ENCODE data around the gene IL17C.

IL17C gene

DNA sequence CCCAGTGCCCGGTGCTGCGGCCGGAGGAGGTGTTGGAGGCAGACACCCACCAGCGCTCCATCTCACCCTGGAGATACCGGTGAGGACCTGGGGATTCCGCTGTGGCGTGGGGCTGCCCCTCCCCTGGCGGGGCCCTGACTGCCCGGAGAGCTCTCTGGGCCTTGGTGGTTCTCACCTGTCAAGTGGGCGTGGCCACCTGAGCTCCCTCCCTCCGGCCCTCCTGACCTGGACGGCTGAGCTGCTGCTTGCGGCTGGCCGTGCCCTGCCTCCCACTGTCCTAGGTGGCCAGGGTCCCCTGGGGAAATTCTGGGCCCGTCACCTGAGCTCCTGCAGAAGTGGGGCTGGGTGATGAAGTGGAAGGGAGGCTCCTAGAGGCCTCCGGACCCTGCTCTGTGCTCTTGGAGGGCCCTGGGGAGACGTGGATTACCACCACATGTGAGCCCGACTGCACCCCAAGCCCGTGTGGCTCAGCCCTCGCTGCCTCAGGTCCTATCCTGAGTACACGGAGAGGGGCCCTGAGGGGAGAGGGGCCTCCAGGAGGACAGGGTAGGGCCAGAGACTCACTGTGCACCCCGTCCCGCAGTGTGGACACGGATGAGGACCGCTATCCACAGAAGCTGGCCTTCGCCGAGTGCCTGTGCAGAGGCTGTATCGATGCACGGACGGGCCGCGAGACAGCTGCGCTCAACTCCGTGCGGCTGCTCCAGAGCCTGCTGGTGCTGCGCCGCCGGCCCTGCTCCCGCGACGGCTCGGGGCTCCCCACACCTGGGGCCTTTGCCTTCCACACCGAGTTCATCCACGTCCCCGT is 1.1 kb downstream of the IL17C start:
- no peak overlapping the region for H3K4me3 ChIP-seq (ENCODE audit: low read depth, low read length)
- ChIA-PET CTCF (interaction anchor here (0.7 kb wide), 1 partner anchor 9 kb away, joined by 3 read pairs; no protein-coding TSS in a partner anchor), POLR2A (no interaction called here)
- TF ChIP-seq, protein P1, sequence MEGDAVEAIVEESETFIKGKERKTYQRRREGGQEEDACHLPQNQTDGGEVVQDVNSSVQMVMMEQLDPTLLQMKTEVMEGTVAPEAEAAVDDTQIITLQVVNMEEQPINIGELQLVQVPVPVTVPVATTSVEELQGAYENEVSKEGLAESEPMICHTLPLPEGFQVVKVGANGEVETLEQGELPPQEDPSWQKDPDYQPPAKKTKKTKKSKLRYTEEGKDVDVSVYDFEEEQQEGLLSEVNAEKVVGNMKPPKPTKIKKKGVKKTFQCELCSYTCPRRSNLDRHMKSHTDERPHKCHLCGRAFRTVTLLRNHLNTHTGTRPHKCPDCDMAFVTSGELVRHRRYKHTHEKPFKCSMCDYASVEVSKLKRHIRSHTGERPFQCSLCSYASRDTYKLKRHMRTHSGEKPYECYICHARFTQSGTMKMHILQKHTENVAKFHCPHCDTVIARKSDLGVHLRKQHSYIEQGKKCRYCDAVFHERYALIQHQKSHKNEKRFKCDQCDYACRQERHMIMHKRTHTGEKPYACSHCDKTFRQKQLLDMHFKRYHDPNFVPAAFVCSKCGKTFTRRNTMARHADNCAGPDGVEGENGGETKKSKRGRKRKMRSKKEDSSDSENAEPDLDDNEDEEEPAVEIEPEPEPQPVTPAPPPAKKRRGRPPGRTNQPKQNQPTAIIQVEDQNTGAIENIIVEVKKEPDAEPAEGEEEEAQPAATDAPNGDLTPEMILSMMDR (IDR thresholded peaks at IDR 0.05; ENCODE audit: insufficient read depth, low read length, missing control alignments), result no peak
- no peak for DNase-seq (ENCODE audit: low read depth, low spot score)

DNA sequence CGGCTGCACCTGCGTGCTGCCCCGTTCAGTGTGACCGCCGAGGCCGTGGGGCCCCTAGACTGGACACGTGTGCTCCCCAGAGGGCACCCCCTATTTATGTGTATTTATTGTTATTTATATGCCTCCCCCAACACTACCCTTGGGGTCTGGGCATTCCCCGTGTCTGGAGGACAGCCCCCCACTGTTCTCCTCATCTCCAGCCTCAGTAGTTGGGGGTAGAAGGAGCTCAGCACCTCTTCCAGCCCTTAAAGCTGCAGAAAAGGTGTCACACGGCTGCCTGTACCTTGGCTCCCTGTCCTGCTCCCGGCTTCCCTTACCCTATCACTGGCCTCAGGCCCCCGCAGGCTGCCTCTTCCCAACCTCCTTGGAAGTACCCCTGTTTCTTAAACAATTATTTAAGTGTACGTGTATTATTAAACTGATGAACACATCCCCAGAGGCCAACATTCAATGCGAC is 1.7 kb downstream of the IL17C start:
- CTCF ChIA-PET, result no interaction called here
- no peak for DNase-seq (ENCODE audit: low read depth, low spot score)
- POLR2A ChIA-PET, result no interaction called here
- TF ChIP-seq, protein P1 (IDR thresholded peaks at IDR 0.05; ENCODE audit: insufficient read depth, low read length, missing control alignments), result no peak
- H3K4me3 ChIP-seq (ENCODE audit: low read depth, low read length), result no peak overlapping the region

DNA sequence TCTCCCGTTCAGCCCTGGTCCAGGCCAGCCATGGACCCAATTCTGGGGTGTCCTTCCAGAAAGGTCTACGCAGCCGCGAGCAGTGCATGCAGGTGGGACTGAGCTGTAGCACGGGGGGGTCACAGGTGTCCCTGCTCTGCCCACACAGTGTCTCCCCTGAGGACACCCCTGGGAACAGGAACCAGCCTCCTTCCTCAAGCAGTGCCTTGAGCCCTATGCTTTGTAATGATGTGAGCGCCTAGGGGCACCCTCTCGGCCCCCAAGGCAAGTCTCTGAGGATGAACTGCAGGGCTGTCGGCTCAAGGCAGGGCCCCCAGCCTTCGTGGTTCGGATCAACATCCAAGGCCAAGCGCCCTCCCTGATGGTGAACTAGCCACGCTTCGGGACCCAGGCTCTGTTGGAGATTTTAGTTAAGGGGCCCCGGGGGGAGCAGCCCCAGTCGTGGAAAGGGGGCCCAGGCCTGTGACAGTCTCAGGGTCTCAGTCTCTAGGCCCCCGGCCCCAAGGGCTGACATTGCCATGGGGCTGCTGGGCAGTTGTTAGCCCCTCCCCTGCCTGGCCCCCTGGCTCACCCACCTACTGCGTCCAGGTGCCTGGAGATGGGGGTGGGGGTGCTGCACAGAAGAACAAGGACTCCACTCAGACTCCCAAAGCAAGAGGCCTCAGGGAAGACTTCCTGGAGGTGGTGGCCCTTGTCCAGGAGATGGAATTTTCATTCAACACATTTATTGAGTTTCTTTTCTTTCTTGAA is 2.3 kb downstream of the IL17C start:
- CTCF ChIA-PET, result no interaction called here
- DNase-seq (ENCODE audit: low read depth, low spot score), result no peak
- H3K4me3 ChIP-seq (ENCODE audit: low read depth, low read length), result no peak overlapping the region
- POLR2A ChIA-PET, result no interaction called here
- TF ChIP-seq, protein P1 (IDR thresholded peaks at IDR 0.05; ENCODE audit: insufficient read depth, low read length, missing control alignments), result no peak

DNA sequence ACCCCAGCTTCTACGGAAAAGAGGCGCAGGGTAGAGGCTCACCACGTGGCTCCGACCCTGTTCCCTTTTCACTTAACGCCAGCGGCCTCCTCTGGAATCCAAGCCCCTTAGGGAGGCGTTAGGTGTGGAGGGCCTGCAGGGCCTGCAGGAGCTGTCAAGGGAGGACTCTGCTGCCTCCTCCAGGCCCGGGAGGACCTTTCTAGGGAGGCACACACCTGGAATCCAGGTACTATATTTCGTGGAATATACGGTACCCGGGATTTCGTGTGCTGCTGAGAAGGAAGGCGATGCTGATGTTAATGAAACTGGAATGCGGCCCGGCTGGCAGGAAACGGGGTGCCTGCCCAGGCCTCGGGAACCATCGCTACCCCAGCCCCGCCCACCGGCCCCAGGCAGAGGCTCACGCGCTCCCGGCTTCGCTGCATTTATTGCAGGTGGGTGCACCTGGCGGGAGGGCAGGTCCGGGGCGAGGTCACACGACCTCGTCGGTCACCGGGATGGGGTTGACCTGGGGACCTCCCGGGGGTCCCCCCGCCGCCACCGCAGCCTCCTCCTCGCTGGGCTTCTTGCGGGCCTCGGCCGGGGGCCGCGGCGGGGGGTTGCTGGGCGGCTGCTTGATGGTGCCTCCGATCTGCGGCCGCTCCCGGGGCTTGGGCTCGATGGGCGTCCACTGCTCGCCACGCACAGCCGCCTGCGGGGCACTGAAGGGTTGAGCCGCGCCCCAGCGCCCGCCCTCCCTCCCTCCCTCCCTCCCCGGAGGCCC is 4.7 kb downstream of the IL17C start:
- DNase-seq (ENCODE audit: low read depth, low spot score), result no peak
- ChIA-PET POLR2A (no interaction called here), CTCF (interaction anchor here (0.9 kb wide), 1 partner anchor 14 kb away, joined by 3 read pairs; no protein-coding TSS in a partner anchor)
- H3K4me3 ChIP-seq (ENCODE audit: low read depth, low read length), result no peak overlapping the region
- TF ChIP-seq, protein P1 (IDR thresholded peaks at IDR 0.05; ENCODE audit: insufficient read depth, low read length, missing control alignments), result no peak

DNA sequence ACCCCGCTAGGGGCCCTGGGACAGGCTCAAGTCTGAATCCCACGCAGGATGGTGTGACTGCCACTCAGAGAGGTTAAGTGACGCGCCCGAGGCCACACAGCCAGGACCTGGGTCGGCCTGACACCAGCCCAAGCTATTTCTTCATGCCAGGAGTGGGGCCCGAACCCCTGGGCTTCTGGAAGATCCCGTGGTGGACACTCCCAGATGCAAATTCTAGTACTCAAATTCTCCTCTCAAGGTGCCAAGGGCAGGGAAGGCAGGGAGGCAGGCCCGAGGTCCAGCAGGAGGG is 5.2 kb downstream of the IL17C start:
- CTCF ChIA-PET, result no interaction called here
- TF ChIP-seq, protein P1 (IDR thresholded peaks at IDR 0.05; ENCODE audit: insufficient read depth, low read length, missing control alignments), result no peak
- POLR2A ChIA-PET, result no interaction called here
- DNase-seq (ENCODE audit: low read depth, low spot score), result no peak
- no peak overlapping the region for H3K4me3 ChIP-seq (ENCODE audit: low read depth, low read length)

DNA sequence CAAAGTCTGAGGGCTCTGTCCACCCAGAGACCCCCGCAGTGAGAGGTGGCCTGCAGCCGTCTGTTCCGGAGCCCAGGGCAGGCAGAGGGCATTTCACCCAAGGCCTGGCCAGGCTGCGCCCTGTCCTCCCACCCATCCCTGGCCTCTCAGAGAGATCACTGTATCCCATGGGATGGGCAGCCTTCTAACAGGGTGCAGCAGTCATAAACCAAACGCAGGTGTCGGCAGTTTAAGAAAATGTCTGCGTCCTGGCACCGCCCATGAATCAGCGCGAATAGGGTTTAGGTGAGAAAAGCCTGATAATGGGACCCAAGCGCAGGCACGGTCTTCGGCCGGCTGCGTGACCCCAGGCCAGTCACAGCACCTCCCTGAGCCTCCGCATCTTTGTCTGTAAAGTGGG is 7.1 kb downstream of the IL17C start:
- no peak for DNase-seq (ENCODE audit: low read depth, low spot score)
- ChIA-PET CTCF (no interaction called here), POLR2A (no interaction called here)
- TF ChIP-seq, protein P1 (IDR thresholded peaks at IDR 0.05; ENCODE audit: insufficient read depth, low read length, missing control alignments), result no peak
- no peak overlapping the region for H3K4me3 ChIP-seq (ENCODE audit: low read depth, low read length)

Data from AG04449 (cell line).